HG02678 (cell line): ENCODE data around the gene SRCAP.

ENCODE experiments used
- ATAC-seq: cut with Tn5 transposase; IDR thresholded peaks from one replicate; pipeline ENCODE4 v1.9.1; 2021; ENCODE audit warnings: mild to moderate bottlenecking, moderate library complexity; ENCODE audit not compliant: unreplicated experiment

SRCAP gene

GRCh38 chr16:30787613-30788378, 88.8 kb downstream of the SRCAP start:
- ATAC-seq = no peak
